HEK293T (cell line): Measurements from ENCODE around the gene CLDN22.

Experiments
- BHLHE40 ChIP-seq: fragments of 450-650 bp; IDR thresholded peaks from 2 replicates; pipeline ENCODE4 v1.6.1; 2016; ENCODE audit warnings: mild to moderate bottlenecking, moderate library complexity, borderline replicate concordance
- ELF4 ChIP-seq: fragments of 450-650 bp; IDR thresholded peaks from 2 replicates; pipeline ENCODE4 v1.6.1; 2017; ENCODE audit warnings: antibody characterized with exemption
- FOXA1 ChIP-seq: fragments of 450-650 bp; IDR thresholded peaks from 2 replicates; pipeline ENCODE4 v1.6.1; 2016; ENCODE audit warnings: mild to moderate bottlenecking
- FOXK2 ChIP-seq: fragments of 450-650 bp; IDR thresholded peaks from 2 replicates; pipeline ENCODE4 v1.6.1; 2016; ENCODE audit warnings: mild to moderate bottlenecking
- FOXM1 ChIP-seq: fragments of 450-650 bp; IDR thresholded peaks from 2 replicates; pipeline ENCODE4 v1.6.1; 2017; ENCODE audit warnings: mild to moderate bottlenecking, borderline replicate concordance
- SP1 ChIP-seq: fragments of 450-650 bp; IDR thresholded peaks from 2 replicates; pipeline ENCODE4 v1.6.1; 2017
- SUZ12 ChIP-seq: fragments of 450-650 bp; IDR thresholded peaks from 2 replicates; pipeline ENCODE4 v1.6.1; 2016; ENCODE audit warnings: mild to moderate bottlenecking
- TARDBP ChIP-seq: fragments of 450-650 bp; IDR thresholded peaks from 2 replicates; pipeline ENCODE4 v1.6.1; 2016
- ZNF384 ChIP-seq: fragments of 450-650 bp; IDR thresholded peaks from 2 replicates; pipeline ENCODE4 v1.6.1; 2016
- TF ChIP-seq, protein P1 (sequence below): fragments of 450-650 bp; IDR thresholded peaks from 2 replicates; pipeline ENCODE4 v1.6.1; 2016

DNA sequence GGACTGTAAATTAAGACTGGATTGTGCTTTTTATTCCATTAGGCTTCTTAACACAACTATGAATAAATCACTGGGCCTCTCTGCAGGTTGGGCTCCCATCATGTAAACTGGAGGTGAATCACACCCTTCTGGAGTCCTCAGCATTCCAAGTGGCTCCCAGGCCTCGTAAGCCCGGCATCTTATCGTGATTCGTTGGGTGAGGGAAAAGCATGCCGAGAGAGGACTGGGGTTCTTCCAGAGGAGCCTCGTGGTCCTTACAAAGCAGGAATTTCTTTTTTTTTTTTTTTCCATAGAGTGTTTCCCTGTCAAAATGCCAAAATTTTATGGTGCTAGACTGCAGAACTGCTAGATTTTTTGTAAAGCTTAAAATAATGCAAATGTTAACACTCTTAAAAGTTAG lies 20.0 kb downstream of the CLDN22 start:
- no peak for TF ChIP-seq FOXM1
- no peak for TF ChIP-seq FOXK2
- TF ChIP-seq SUZ12 = no peak
- TF ChIP-seq ZNF384 = no peak
- TF ChIP-seq BHLHE40 = no peak
- TF ChIP-seq TARDBP = no peak
- no peak for TF ChIP-seq SP1
- no peak for TF ChIP-seq FOXA1
- no peak for TF ChIP-seq ELF4
- TF ChIP-seq, protein P1, sequence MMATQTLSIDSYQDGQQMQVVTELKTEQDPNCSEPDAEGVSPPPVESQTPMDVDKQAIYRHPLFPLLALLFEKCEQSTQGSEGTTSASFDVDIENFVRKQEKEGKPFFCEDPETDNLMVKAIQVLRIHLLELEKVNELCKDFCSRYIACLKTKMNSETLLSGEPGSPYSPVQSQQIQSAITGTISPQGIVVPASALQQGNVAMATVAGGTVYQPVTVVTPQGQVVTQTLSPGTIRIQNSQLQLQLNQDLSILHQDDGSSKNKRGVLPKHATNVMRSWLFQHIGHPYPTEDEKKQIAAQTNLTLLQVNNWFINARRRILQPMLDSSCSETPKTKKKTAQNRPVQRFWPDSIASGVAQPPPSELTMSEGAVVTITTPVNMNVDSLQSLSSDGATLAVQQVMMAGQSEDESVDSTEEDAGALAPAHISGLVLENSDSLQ = no peak
